Hematopoietic multipotent progenitor cell treated with erythropoietin and hydrocortisone succinate and interleukin-3 and kit ligand, for 4 days (in vitro differentiated cells): ENCODE results near the gene OSBPL7.

ENCODE experiments used
- DNase-seq: peaks from one replicate; pipeline ENCODE4 v3.0.0-alpha.2; 2015

The OSBPL7 gene

DNA sequence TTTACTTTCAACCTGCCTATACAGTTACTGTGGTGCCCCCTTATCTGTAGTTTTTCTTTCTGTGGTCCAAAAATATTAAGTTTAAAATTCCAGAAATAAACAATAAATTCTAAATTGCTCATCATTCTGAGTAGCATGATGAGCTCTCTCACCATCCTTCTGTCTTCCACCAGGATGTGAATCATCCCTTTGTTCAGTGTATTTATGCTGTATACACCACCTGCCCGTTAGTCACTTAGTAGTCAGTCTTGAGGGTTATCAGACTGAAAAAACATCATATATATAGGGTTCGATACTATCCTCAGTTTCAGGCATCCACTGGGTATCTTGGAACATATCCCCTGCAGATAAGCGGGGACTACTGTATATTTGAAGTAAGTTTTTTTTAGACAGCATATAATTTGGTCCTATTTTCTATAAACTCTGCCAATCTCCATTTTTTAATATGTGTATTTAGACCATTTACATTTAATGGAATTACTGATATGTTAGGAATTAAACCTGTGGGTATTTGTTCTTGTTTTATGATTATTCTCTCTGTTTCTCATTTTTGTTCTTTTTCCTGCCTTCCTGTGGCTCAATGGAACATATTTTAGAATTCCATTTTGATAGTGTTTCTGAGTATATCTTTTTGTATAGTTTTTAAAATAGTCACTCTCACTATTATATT, 57.5 kb downstream of the OSBPL7 start:
- no peak for DNase-seq

DNA sequence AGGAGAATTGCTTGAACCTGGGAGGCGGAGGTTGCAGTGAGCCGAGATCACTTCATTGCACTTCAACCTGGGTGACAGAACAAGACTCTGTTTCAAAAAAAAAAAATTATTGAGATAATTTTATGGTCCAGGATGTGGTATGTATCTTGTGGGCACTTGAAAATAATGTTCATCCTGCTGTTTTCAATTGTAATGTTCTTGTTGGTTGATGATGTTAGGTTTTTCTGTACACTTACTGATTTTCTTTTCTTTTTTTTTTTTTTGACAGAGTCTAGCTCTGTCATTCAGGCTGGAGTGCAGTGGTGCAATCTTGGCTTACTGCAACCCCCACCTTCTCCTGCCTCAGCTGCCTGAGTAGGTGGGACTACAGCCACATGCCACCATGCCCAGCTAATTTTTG, 58.9 kb downstream of the OSBPL7 start:
- DNase-seq, result no peak

GRCh38 chr17:47760409-47761140, 61.0 kb downstream of the OSBPL7 start:
- DNase-seq, result no peak

- no peak for DNase-seq
These were observed 64.2 kb downstream of the OSBPL7 start for GRCh38 chr17:47757386-47757785.
